ENCODE data around the gene RAB33A.

The RAB33A gene

GRCh38 chrX:130171446-130172126 is at the start of gene RAB33A:
Gene RAB33A (plus strand): TSS chrX:130171962. CDS start chrX:130172063, 101 bp downstream.
- DNase-seq (ENCODE audit: insufficient read length, low spot score): no peak
- peak; percentile 85 for FAIRE-seq

- DNase-seq (ENCODE audit: insufficient read length, low spot score) (no peak), FAIRE-seq (peak; percentile 68)
Measured at GRCh38 chrX:130124577-130124976, 47.2 kb upstream of the RAB33A start.

- DNase-seq (ENCODE audit: insufficient read length, low spot score) (no peak), FAIRE-seq (peak; percentile 14)
Measured at GRCh38 chrX:130125091-130125874, 46.5 kb upstream of the RAB33A start.

- DNase-seq (ENCODE audit: insufficient read length, low spot score): no peak
- no peak for FAIRE-seq
Measured at GRCh38 chrX:130130990-130131389, 40.8 kb upstream of the RAB33A start.

GRCh38 chrX:130136496-130136895 is 35.3 kb upstream of the RAB33A start:
- no peak for DNase-seq (ENCODE audit: insufficient read length, low spot score)
- no peak for FAIRE-seq

- FAIRE-seq: no peak
- no peak for DNase-seq (ENCODE audit: insufficient read length, low spot score)
Measured at GRCh38 chrX:130136961-130137360, 34.8 kb upstream of the RAB33A start.

GRCh38 chrX:130139474-130140201 is 32.1 kb upstream of the RAB33A start:
- DNase-seq (ENCODE audit: insufficient read length, low spot score): no peak
- no peak for FAIRE-seq

- no peak for DNase-seq (ENCODE audit: insufficient read length, low spot score)
- FAIRE-seq: no peak
Measured at GRCh38 chrX:130144509-130144908, 27.3 kb upstream of the RAB33A start.

GRCh38 chrX:130145123-130145522 is 26.6 kb upstream of the RAB33A start:
- no peak for FAIRE-seq
- DNase-seq (ENCODE audit: insufficient read length, low spot score): no peak

GRCh38 chrX:130147631-130148030 is 24.1 kb upstream of the RAB33A start:
- FAIRE-seq: no peak

GRCh38 chrX:130155564-130155963 is 16.2 kb upstream of the RAB33A start:
- no peak for FAIRE-seq

More at GRCh38 chrX:130147631-130148030, 24.1 kb upstream of the RAB33A start:
- DNase-seq (ENCODE audit: insufficient read length, low spot score): no peak

GRCh38 chrX:130158311-130158710 is 13.5 kb upstream of the RAB33A start:
- FAIRE-seq: no peak
- DNase-seq (ENCODE audit: insufficient read length, low spot score): no peak

More at GRCh38 chrX:130155564-130155963, 16.2 kb upstream of the RAB33A start:
- no peak for DNase-seq (ENCODE audit: insufficient read length, low spot score)

- no peak for DNase-seq (ENCODE audit: insufficient read length, low spot score)
- FAIRE-seq: no peak
Measured at GRCh38 chrX:130159776-130160175, 12.0 kb upstream of the RAB33A start.

- DNase-seq (ENCODE audit: insufficient read length, low spot score): no peak
- FAIRE-seq: peak; percentile 45
Measured at GRCh38 chrX:130162094-130162735, 9.5 kb upstream of the RAB33A start.

- FAIRE-seq (no peak), DNase-seq (ENCODE audit: insufficient read length, low spot score) (no peak)
Measured at GRCh38 chrX:130163398-130163797, 8.4 kb upstream of the RAB33A start.

- DNase-seq (ENCODE audit: insufficient read length, low spot score): no peak
- peak; percentile 51 for FAIRE-seq
Measured at GRCh38 chrX:130165181-130165702, 6.5 kb upstream of the RAB33A start.

GRCh38 chrX:130165703-130166502 is 5.9 kb upstream of the RAB33A start, which contains the start of gene AIFM1:
Gene AIFM1 (minus strand): TSS chrX:130165841. CDS start chrX:130165656, 185 bp downstream.
- DNase-seq (ENCODE audit: insufficient read length, low spot score) (peak; percentile 55), FAIRE-seq (peak; percentile 96)

- no peak for DNase-seq (ENCODE audit: insufficient read length, low spot score)
- peak; percentile 8 for FAIRE-seq
Measured at GRCh38 chrX:130166503-130166777, 5.3 kb upstream of the RAB33A start.

GRCh38 chrX:130167040-130167439 is 4.7 kb upstream of the RAB33A start:
- FAIRE-seq: peak; percentile 86

More at GRCh38 chrX:130167040-130167439, 4.7 kb upstream of the RAB33A start:
- DNase-seq (ENCODE audit: insufficient read length, low spot score): no peak
